ENCODE results near the gene PCBD2. TPM values are rescaled to one million over a fixed set of nuclear protein-coding genes. Genes with fewer than 3 reads are reported as not detected.

The PCBD2 gene
- total and polyA plus RNA-seq, 2 experiments from 2014 or later = 8.7 to 16.0 TPM

DNA sequence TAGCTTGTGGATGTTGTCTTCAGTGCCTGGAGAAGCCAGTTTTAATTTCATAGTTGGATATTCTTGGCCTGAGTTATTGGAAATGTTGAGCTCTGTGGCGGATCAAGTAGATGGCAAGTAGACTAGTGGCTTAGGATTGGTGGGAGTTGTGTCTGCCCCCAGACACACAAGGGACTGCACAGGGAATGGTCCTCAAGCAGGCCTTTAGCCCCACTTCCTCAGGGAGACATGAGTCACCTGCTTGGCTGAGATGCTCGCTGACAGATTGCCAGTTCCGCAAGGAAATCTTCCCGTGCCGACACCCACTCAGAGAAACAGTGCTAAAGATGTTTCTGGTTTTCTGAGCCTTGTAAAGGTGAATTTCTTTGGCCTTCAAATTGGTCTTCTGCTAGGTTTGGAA is 44.0 kb downstream of the PCBD2 start:
- no peaks in the 10 kb centered on the region for H3K4me1 ChIP-seq (ENCODE audit: insufficient read depth)
- H3K27me3 ChIP-seq (ENCODE audit: insufficient read depth) = no peaks in the 10 kb centered on the region
- H2AFZ ChIP-seq = no peak overlapping the region
- H3K27ac ChIP-seq (ENCODE audit: low read depth) = no peak overlapping the region
- DNase-seq (ENCODE audit: low spot score) (no peak), ATAC-seq (no peak)
- H3K9me3 Mint-ChIP-seq = no peaks in the 10 kb centered on the region; the same call in 2 of the 3 replicates
- H3K36me3 Mint-ChIP-seq (ENCODE audit: low read depth) = no peaks in the 10 kb centered on the region; the same call in 2 of the 3 replicates
- no peaks in the 10 kb centered on the region for H4K20me1 ChIP-seq (replicated peaks; ENCODE audit: insufficient read depth)
- H3K4me3 ChIP-seq = no peak overlapping the region
- no peak overlapping the region for H3K27ac Mint-ChIP-seq
- TF ChIP-seq STAT1 (IDR thresholded peaks at IDR 0.05; ENCODE audit: unreplicated experiment) (no peak), ZNF331 (CRISPR knock-in tag; IDR thresholded peaks at IDR 0.05; ENCODE audit: low read depth) (no peak), CREB1 (CRISPR knock-in tag; IDR thresholded peaks at IDR 0.05; ENCODE audit: low read depth) (no peak), EZH2 (IDR thresholded peaks at IDR 0.05; ENCODE audit: low read depth, unreplicated experiment) (no peak), ETS1 (IDR thresholded peaks at IDR 0.05) (no peak), JUNB (IDR thresholded peaks at IDR 0.05; ENCODE audit: unreplicated experiment) (no peak), NANOG (IDR thresholded peaks at IDR 0.05; ENCODE audit: borderline replicate concordance) (no peak), ZNF462 (CRISPR knock-in tag; IDR thresholded peaks at IDR 0.05) (no peak), EZH2phosphoT487 (IDR thresholded peaks at IDR 0.05; ENCODE audit: unreplicated experiment) (no peak), POLR2AphosphoS5 (IDR thresholded peaks at IDR 0.05; ENCODE audit: low read depth) (no peak), ZNF114 (CRISPR knock-in tag; IDR thresholded peaks at IDR 0.05) (no peak)
- TF ChIP-seq, protein P1, sequence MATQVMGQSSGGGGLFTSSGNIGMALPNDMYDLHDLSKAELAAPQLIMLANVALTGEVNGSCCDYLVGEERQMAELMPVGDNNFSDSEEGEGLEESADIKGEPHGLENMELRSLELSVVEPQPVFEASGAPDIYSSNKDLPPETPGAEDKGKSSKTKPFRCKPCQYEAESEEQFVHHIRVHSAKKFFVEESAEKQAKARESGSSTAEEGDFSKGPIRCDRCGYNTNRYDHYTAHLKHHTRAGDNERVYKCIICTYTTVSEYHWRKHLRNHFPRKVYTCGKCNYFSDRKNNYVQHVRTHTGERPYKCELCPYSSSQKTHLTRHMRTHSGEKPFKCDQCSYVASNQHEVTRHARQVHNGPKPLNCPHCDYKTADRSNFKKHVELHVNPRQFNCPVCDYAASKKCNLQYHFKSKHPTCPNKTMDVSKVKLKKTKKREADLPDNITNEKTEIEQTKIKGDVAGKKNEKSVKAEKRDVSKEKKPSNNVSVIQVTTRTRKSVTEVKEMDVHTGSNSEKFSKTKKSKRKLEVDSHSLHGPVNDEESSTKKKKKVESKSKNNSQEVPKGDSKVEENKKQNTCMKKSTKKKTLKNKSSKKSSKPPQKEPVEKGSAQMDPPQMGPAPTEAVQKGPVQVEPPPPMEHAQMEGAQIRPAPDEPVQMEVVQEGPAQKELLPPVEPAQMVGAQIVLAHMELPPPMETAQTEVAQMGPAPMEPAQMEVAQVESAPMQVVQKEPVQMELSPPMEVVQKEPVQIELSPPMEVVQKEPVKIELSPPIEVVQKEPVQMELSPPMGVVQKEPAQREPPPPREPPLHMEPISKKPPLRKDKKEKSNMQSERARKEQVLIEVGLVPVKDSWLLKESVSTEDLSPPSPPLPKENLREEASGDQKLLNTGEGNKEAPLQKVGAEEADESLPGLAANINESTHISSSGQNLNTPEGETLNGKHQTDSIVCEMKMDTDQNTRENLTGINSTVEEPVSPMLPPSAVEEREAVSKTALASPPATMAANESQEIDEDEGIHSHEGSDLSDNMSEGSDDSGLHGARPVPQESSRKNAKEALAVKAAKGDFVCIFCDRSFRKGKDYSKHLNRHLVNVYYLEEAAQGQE (IDR thresholded peaks at IDR 0.05; ENCODE audit: unreplicated experiment) = no peak
- TF ChIP-seq, protein P2, sequence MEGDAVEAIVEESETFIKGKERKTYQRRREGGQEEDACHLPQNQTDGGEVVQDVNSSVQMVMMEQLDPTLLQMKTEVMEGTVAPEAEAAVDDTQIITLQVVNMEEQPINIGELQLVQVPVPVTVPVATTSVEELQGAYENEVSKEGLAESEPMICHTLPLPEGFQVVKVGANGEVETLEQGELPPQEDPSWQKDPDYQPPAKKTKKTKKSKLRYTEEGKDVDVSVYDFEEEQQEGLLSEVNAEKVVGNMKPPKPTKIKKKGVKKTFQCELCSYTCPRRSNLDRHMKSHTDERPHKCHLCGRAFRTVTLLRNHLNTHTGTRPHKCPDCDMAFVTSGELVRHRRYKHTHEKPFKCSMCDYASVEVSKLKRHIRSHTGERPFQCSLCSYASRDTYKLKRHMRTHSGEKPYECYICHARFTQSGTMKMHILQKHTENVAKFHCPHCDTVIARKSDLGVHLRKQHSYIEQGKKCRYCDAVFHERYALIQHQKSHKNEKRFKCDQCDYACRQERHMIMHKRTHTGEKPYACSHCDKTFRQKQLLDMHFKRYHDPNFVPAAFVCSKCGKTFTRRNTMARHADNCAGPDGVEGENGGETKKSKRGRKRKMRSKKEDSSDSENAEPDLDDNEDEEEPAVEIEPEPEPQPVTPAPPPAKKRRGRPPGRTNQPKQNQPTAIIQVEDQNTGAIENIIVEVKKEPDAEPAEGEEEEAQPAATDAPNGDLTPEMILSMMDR (conservative IDR thresholded peaks at IDR 0.05; ENCODE audit: low read depth in 2 of 2) = no peak
- H3K79me2 ChIP-seq (replicated peaks; ENCODE audit: insufficient read depth) = no peaks in the 10 kb centered on the region
- H3F3A ChIP-seq (replicated peaks; ENCODE audit: low read depth) = no peaks in the 10 kb centered on the region
- H3K4me1 Mint-ChIP-seq = peaks cover 2% of the 10 kb centered on the region; the same call in 2 of the 3 replicates
- no peaks in the 10 kb centered on the region for H3K9me2 ChIP-seq (ENCODE audit: insufficient read depth)
- H3K36me3 ChIP-seq (ENCODE audit: insufficient read depth) = no peaks in the 10 kb centered on the region; the same call in 1 of the 2 replicates
- H3K27me3 Mint-ChIP-seq (ENCODE audit: insufficient read depth, low read depth, poor library complexity) = peaks cover 1% of the 10 kb centered on the region
- H3K4me3 Mint-ChIP-seq = no peak overlapping the region
- H3K4me2 ChIP-seq = no peak overlapping the region

Data from GM23338 (cell line).